ENCODE measurements around the gene EML4. TPM values are rescaled to one million over a fixed set of nuclear protein-coding genes. Genes with fewer than 3 reads are reported as not detected.

Gene EML4
- polyA plus RNA-seq, 1 experiment = 81.0 TPM

DNA sequence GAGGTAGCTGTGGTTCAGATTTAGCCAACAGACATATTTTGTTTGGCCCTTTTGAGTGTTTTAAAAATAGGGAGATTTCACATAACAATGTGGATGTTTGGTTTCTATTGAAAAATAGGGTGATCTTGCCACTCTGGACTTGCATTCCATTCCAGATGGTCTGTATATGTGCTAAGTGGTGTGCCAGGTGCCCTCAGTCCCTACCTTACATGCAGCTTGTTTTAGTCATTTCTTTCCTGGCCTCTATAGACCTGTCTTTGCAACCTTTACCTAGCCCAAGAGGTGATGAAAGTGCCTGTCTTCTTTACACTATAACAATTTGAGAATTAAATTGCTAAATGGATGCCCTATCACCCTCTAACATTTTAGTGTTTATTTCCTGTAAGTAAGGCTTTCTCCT, 11.1 kb downstream of the EML4 start:
- Histone ChIP-seq H3K4me3 (ENCODE audit: low read depth, low read length) (no peak overlapping the region), H3K27ac (ENCODE audit: low read depth, low read length) (no peak overlapping the region), H3K27me3 (ENCODE audit: control insufficient read depth, insufficient read depth, low read length) (no peaks in the 10 kb centered on the region), H3K9me3 (ENCODE audit: control insufficient read depth, insufficient read depth, low read length) (no peaks in the 10 kb centered on the region)
- ChIA-PET CTCF (interaction anchor here (1.4 kb wide), 1 partner anchor 327 kb away, joined by 3 read pairs; no protein-coding TSS in a partner anchor), POLR2A (interaction anchor here (0.6 kb wide), 1 partner anchor 9 kb away, joined by 3 read pairs; no protein-coding TSS in a partner anchor)
- TF ChIP-seq CTCF (IDR thresholded peaks at IDR 0.05; ENCODE audit: low read depth, low read length) = no peak
- no peak for DNase-seq (ENCODE audit: low read depth, low spot score)

- CTCF ChIA-PET = interaction anchor here (1.0 to 1.2 kb wide), 2 partner anchors 9 to 14 kb away, joined by 3 read pairs; no protein-coding TSS in a partner anchor
- H3K4me3 ChIP-seq (ENCODE audit: low read depth, low read length) = no peak overlapping the region
- H3K27ac ChIP-seq (ENCODE audit: low read depth, low read length) = no peak overlapping the region
- H3K27me3 ChIP-seq (ENCODE audit: control insufficient read depth, insufficient read depth, low read length) = no peaks in the 10 kb centered on the region
- DNase-seq (ENCODE audit: low read depth, low spot score) = no peak
- no peaks in the 10 kb centered on the region for H3K9me3 ChIP-seq (ENCODE audit: control insufficient read depth, insufficient read depth, low read length)
- no peak for TF ChIP-seq CTCF (IDR thresholded peaks at IDR 0.05; ENCODE audit: low read depth, low read length)
- POLR2A ChIA-PET = no interaction called here
These were observed 13.6 kb downstream of the EML4 start for GRCh38 chr2:42182654-42183308.

GRCh38 chr2:42183775-42184174, 14.6 kb downstream of the EML4 start:
- Histone ChIP-seq H3K27me3 (ENCODE audit: control insufficient read depth, insufficient read depth, low read length) (no peaks in the 10 kb centered on the region), H3K27ac (ENCODE audit: low read depth, low read length) (no peak overlapping the region), H3K9me3 (ENCODE audit: control insufficient read depth, insufficient read depth, low read length) (no peaks in the 10 kb centered on the region), H3K4me3 (ENCODE audit: low read depth, low read length) (no peak overlapping the region)
- no peak for DNase-seq (ENCODE audit: low read depth, low spot score)
- CTCF ChIA-PET = interaction anchor here (0.7 kb wide), 1 partner anchor 20 kb away, joined by 3 read pairs; no protein-coding TSS in a partner anchor
- POLR2A ChIA-PET = no interaction called here
- no peak for TF ChIP-seq CTCF (IDR thresholded peaks at IDR 0.05; ENCODE audit: low read depth, low read length)

GRCh38 chr2:42184346-42184745, 15.2 kb downstream of the EML4 start:
- Histone ChIP-seq H3K4me3 (ENCODE audit: low read depth, low read length) (no peak overlapping the region), H3K27ac (ENCODE audit: low read depth, low read length) (no peak overlapping the region), H3K27me3 (ENCODE audit: control insufficient read depth, insufficient read depth, low read length) (no peaks in the 10 kb centered on the region), H3K9me3 (ENCODE audit: control insufficient read depth, insufficient read depth, low read length) (no peaks in the 10 kb centered on the region)
- ChIA-PET POLR2A (no interaction called here), CTCF (interaction anchor here (0.7 kb wide), 1 partner anchor 20 kb away, joined by 3 read pairs; no protein-coding TSS in a partner anchor)
- no peak for DNase-seq (ENCODE audit: low read depth, low spot score)
- TF ChIP-seq CTCF (IDR thresholded peaks at IDR 0.05; ENCODE audit: low read depth, low read length) = no peak

- Histone ChIP-seq H3K27me3 (ENCODE audit: control insufficient read depth, insufficient read depth, low read length) (no peaks in the 10 kb centered on the region), H3K9me3 (ENCODE audit: control insufficient read depth, insufficient read depth, low read length) (no peaks in the 10 kb centered on the region), H3K4me3 (ENCODE audit: low read depth, low read length) (no peak overlapping the region), H3K27ac (ENCODE audit: low read depth, low read length) (no peak overlapping the region)
- no peak for TF ChIP-seq CTCF (IDR thresholded peaks at IDR 0.05; ENCODE audit: low read depth, low read length)
- POLR2A ChIA-PET = no interaction called here
- no peak for DNase-seq (ENCODE audit: low read depth, low spot score)
- CTCF ChIA-PET = no interaction called here
These were observed 16.2 kb downstream of the EML4 start for GRCh38 chr2:42185220-42185921.
